AG20443 (cell line): ENCODE measurements around the gene AMZ1.
A peak's percentile ranks its signal among the peaks of the same experiment; 100 is the strongest.
"Not testable (repeated sequence)": the region's sequence is repeated elsewhere in the genome, so short reads cannot be mapped to it uniquely, and the experiment has no call there.

Source experiments
- DNase-seq: peaks from one replicate; pipeline ENCODE4 v3.0.0; 2012; ENCODE audit warnings: low spot score, mixed read lengths

AMZ1 gene

GRCh38 chr7:2711895-2712675, 24.1 kb downstream of the AMZ1 start:
- no peak for DNase-seq

- DNase-seq = no peak
These were observed 25.4 kb downstream of the AMZ1 start for GRCh38 chr7:2713370-2713769.

DNA sequence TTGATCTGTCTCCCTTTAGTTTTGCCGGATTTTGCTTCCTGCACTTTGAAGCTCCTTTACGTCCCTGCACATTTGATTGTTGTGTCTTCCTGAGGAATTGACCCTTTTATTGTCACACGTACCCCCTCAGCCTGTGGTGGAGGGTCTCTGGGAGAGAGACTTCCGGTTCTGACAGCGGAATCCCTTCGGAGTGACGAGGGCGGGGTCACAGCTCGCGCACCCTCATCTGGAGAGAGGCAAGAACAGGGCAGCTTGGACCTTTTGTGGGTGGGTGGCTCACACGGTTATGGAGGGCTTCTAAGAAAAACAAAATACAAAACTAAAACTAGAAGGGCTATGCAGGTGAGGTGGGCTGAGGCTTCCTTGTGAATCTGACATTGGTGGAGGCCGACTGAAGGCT, 26.0 kb downstream of the AMZ1 start:
- DNase-seq = no peak

DNA sequence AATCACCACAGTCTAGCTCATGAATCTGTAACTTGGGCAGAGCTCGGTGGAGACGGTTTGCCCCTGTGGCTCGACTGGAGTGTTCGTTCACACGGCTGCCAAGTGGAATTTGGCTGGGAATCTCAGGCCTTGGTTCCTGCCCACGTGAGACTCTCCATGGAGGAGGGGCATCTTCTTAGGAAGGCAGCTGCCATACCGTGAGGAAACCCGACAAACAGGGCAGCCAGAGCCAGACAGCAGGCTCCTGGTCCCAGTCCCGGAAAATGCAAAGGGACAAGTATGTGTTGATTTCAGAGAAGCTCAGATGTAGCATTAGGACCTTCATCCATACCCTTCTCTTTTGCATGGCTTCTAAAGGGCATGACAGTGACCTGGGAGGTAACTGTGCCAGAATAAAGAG, 26.6 kb downstream of the AMZ1 start:
- no peak for DNase-seq

DNA sequence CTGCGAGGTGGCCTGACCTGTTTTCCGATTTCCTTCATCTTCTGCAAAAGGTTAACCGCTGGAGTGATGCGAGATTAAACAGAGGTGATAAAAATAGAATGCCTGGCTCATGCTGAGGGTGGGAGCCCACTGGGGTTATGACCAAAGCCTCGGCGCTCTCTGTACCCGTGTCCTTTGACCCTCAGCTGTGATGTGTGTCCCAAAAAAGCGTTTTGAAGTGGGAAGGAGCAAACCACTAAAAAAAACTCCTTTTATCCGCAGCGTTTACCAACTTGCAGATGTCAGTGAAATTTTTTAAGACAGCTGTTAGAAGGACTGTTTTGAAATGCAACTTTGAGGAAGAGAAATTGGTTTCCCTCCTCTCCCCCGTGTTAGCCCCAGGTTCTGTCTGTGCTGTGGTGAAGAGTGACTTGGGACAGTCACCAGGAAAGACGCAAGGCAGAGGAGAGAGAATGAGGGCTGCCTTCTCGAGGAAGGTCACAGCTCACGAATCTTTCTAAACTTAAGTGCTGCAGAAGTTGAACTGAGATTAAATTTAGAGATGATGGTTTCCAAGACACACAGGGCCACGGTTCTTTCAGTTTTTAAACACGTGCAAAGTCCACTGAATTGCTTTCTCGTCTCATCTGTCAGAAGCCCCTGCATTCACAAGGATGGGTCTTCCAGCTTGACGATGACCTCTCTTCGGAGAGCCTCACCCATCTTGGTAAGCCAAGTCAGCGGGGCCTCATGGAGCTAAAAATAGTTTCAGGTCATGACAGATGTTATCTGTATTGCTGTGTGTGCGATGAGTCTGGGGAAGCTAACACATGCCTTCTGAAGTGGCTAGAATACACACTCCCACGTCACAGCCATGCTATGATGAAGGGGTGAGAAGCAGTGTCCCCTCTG, 27.6 kb downstream of the AMZ1 start:
- no peak for DNase-seq

DNA sequence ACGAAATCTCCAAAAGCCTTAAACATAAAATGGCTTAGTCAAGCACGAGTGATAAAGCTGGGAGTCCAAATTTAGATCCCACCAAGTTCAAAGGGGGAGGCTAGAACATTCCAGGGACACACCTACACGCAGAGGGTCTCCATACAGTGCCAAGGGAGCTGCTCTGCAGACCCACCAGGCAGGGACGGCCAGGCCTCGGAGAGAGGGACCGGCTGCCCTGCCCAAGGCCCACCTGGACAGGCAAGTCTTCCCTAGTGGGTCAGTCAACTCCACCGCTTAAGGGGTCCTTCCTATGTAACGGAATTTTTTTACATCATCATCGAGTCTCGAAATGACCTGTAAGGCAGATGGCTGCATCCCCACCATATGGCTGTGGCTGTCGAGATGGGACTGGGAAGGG, 28.5 kb downstream of the AMZ1 start:
- no peak for DNase-seq

- no peak for DNase-seq
These were observed 28.9 kb downstream of the AMZ1 start for GRCh38 chr7:2716906-2717292.

DNA sequence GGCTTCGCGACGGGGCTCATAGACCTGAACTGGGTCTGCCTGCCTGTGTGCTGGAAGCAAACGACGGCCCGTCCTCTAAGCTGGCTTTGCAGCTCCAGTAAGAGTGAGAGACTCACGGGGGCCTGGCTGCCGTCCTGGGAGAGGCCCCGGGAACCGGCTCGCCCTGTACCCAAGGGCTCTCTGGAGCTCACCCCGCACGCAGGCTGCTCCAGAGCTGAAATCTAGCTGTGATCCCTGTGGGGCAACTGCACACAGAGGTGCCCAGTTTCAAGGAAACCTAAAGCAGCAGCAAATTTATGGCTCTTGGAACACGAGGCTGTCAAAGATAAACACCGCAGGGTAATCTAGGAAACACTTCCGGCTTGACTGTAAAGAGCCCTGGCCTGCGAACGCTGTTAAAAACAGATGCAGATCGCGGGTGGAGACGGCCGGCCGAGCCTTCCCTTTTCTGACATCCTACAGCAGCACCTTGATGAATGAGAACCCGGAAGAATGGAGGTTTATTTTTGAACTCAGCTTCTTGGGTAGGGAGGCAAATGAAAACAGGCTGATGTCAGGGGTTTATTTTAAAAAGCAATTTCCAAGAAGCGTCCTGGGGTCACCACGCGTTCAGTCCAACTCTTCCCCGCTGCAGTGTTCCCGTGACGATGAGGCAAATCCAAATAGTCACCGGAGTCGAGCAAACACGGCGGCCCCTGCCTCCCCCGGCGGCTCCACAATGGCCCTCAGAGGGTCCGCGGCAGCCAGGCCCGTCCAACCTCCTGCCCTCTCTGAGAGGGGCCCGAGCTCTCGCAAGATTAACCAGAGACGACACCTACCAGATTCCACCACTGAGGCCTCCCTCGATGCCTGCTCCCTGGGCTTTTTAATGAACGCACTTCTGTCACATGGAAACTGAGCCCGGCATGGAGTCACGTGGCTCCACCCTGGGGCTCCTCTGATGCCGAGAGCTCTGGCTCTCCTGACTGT, 29.6 kb downstream of the AMZ1 start:
- no peak for DNase-seq

- no peak for DNase-seq
These were observed 30.4 kb downstream of the AMZ1 start for GRCh38 chr7:2718296-2718965.

DNA sequence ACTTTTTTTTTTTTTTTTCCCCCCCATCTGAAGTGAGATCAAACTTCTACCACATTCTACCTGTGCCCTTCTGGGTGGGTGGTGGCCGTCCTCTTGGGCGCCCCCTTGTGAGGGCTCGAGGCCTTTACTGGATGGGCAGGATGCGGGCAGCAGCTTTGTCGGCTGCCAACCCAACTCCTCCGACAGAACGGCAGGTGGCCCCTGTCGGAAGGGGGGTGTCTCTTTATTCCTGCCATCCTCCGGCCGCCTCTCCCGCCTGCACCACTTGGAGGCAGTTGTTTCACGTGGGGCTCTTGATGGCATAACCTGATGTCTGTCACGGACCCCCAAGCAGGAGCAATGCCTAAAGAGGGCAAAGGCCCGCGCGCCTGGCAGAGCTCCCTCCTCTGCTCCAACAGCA, 31.0 kb downstream of the AMZ1 start:
- peak; percentile 44 for DNase-seq

- DNase-seq = no peak
These were observed 32.0 kb downstream of the AMZ1 start for GRCh38 chr7:2720024-2720423.

GRCh38 chr7:2721842-2722241, 33.8 kb downstream of the AMZ1 start:
- DNase-seq = no peak

DNA sequence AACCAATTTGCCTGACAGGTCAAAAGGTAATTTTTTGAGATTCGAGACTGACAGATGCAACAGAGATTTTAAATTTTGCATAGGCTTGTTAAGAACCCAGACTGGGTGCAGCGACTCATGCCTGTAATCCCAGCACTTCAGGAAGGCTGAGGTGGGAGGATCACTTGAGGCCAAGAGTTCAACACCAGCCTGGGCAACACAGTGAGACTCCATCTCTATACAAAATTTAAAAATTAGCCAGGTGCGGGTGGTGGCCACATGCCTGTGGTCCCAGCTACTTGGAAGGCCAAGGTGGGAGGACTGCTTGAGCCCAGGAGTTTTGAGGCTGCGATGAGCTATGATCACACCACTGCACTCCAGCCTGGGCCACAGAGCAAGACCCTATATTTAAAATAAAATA, 34.6 kb downstream of the AMZ1 start:
- no peak for DNase-seq

DNA sequence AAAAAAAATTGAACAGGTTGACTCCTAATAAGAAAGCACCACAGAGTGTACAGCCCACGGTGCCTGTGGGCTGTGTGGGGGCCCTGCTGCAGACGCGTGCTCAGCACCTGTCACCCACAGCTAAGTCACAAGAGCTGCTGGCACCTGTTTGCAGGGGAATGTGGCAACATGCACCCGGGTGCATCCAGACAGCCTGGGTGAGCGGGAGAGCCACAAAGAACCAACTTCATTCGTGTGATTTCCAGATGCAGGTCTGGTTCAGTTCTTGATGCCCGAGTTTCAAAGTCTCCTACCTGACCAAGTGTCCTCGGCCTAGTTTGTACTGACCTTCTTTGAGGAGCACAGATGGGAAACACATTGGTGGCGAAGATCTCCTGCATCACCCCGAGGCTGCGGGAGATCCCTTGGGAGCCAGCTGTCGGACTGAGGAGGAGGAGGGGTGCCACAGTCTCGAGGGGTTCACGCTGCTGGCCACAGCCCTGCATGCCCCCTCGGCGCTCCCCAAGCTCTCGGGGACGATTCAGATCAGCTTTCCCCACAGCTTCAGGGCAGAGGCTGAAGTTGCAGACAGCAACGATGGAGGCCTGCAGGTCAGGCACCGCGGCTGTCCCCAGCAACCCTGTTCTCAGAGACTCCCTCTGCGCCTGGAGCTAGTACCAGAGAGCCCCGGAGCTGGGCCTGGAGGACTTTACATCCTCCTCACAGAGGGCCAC, 35.3 kb downstream of the AMZ1 start:
- DNase-seq = no peak

GRCh38 chr7:2724036-2724435, 36.0 kb downstream of the AMZ1 start:
- not testable (repeated sequence) for DNase-seq

- no peak for DNase-seq
These were observed 36.6 kb downstream of the AMZ1 start for GRCh38 chr7:2724453-2725177.

- DNase-seq = no peak
These were observed 37.4 kb downstream of the AMZ1 start for GRCh38 chr7:2725178-2726105.

GRCh38 chr7:2726316-2727018, 38.5 kb downstream of the AMZ1 start:
- DNase-seq = no peak
